HG03439 (cell line): ENCODE measurements around the gene RRP1B.
"Not testable (repeated sequence)": the region's sequence is repeated elsewhere in the genome, so short reads cannot be mapped to it uniquely, and the experiment has no call there.

Source experiments
- ATAC-seq: cut with Tn5 transposase; IDR thresholded peaks from one replicate; pipeline ENCODE4 v1.9.1; 2021; ENCODE audit warnings: mild to moderate bottlenecking, moderate library complexity; ENCODE audit not compliant: unreplicated experiment

RRP1B gene

DNA sequence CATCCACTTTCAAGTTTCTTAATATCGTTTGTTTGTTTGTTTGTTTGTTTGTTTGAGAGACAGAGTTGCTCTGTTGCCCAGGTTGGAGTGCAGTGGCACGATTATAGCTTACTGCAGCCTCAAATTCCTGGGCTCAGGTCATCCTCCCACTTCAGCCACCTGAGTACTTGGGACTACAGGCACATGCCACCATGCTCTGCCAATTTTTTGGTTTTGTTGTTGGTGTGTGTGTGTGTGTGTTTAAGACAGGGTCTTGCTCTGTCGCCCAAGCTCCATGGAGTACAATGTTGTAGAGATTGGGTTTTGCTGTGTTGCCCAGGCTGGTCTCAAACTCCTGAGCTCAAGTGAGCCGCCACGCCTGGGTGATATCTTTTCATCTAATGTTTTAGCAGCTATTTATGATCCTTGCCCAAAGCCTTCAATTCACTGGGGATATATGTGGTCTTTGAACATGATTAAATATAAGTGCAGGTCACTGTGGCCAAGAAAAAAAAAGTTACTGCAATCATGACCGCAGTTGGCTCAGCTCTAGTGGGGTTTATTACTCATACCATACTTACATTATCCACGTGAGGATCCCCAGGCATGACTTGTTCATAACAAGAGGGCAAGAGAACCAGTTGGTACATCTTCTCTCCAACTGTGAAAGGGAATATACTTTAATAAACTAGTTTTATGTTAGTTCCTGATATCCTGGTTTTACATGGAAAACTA lies 8.0 kb downstream of the RRP1B start:
- ATAC-seq: no peak

DNA sequence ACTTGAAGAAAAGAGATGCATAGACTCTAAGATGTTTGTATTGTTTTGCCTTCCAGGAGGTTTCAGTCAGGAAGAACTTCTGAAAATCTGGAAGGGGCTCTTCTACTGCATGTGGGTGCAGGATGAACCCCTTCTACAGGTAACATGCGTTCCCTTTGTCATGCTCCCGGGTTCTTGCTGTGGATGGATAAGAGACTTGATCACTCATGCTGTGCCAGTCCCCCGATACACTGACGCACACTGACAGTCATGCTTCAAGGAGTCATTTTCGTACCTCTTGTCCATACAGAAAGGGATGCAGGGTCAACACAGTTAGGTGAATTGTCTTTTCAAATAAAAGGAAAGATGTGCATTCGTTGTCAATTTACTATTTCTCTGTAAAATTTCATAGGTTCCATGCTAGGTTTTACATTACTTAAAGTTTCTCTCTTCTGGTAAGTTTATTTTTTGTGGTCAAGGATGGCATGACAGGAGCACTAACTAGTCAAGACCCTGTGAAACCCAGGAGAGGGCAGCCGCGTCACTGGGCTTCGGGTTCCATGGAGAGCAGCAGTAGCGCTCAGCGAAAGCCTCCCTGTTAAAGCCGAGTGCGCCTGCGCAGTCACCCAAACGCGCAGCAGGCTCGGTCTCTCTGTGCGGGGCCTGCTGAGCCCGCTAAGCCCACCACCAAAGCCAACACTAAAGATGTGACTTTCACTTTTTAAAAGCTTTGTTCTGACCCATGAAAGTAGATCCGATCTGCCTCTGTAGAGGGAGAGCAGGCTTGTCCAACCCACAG lies 10.7 kb downstream of the RRP1B start:
- no peak for ATAC-seq

DNA sequence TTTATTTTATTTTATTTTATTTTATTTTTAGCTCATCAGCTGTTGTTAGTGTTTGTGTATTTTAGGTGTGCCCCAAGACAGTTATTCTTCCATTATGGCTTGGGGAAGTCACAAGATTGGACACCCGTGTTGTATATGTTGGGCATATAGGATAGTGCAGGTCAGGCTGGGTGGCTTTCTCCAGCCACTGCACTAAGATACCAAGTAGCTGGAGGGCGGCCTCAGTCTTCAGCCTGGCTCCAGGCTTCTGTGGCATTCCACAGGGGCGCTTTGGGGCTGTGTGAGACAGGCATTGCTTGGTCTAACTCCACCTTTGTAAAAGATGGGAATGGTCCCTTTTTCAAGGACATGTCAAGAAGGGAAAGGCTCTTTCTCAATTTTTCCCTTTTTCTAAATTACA lies 16.5 kb downstream of the RRP1B start:
- no peak for ATAC-seq

DNA sequence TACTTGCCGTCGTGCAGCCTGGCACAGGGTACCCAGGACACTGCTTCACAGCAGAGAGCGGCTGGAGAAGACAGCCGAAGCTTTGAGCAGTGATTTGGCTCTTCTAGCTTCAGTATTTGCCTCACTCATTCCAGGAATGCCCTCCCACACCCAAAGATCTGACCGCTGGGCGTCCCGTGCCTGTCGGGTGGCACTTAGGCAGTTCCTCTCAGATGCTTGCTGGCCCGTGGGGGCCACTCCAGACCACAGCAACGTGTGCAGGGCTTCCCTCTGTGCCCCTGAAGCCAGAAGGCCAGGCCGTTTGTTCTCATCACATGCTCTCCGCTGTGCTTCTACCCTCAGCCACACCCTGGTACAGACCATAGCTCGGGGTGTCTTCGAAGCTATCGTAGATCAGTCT lies 17.0 kb downstream of the RRP1B start:
- no peak for ATAC-seq

DNA sequence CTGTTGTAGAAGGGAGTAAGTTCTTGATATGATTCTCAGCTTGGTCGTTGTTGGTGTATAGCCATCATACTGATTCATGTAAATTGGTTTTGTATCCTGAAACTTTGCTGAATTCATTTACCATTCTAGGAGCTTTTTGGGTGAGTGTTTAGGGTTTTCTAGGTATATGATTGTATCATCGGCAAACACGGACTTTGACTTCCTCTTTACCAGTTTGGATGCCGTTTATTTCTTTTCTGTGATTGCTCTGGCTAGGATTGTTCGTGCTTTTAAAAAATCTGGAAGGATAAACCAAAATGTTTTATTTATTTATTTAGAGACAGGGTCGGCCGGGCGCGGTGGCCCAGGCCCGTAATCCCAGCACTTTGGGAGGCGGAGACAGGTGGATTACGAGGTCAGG lies 20.6 kb downstream of the RRP1B start:
- no peak for ATAC-seq

DNA sequence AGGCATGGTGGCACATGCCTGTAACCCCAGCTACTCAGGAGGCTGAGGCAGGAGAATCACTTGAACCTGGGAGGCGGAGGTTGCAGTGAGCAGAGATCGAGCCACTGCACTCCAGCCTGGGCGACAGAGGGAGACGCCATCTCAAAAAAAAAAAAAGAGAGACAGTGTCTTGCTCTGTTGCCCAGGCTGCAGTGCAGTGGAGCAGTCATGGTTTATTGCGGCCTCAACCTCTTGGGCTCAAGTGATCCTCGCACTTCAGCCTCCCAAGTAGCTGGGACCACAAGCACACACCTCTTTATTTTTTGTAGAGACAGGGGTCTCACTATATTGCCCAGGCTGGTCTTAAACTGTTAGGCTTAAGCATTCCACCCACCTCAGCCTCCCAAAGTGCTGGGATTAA lies 21.1 kb downstream of the RRP1B start:
- ATAC-seq: not testable (repeated sequence)

DNA sequence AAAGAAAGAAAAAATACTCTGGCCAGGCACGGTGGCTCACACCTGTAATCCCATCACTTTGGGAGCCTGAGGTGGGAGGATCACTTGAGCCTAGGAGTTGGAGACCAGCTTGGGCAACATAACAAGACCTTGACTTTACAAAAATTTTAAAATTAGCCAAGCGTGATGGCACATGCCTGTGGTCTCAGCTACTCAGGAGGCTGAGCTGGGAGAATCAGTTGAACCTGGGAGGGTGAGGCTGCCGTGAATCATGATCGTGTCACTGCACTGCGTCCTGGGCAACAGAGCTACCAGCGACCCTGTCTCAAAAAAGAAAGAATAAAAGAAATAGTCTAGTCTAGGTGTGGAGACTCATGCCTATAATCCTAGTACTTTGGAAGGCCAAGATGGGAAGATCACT lies 22.3 kb downstream of the RRP1B start:
- ATAC-seq: no peak

DNA sequence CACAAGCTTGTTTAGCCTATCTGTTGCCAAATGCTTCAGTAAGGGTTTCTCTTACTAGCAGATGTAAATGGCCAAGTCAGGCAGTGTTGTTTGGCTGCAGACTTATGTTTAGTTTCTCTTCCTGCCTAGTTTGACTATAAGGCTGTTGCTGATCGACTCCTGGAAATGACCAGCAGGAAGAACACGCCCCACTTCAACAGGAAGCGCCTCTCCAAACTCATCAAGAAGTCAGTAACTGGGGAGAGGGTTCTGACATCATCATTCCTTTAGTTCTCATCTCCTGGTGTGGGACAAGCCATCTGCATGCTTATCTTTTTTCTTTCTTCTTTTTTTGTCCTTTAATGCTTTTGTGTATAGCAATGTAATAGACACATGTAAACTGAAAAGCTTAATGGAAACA lies 25.1 kb downstream of the RRP1B start:
- no peak for ATAC-seq

DNA sequence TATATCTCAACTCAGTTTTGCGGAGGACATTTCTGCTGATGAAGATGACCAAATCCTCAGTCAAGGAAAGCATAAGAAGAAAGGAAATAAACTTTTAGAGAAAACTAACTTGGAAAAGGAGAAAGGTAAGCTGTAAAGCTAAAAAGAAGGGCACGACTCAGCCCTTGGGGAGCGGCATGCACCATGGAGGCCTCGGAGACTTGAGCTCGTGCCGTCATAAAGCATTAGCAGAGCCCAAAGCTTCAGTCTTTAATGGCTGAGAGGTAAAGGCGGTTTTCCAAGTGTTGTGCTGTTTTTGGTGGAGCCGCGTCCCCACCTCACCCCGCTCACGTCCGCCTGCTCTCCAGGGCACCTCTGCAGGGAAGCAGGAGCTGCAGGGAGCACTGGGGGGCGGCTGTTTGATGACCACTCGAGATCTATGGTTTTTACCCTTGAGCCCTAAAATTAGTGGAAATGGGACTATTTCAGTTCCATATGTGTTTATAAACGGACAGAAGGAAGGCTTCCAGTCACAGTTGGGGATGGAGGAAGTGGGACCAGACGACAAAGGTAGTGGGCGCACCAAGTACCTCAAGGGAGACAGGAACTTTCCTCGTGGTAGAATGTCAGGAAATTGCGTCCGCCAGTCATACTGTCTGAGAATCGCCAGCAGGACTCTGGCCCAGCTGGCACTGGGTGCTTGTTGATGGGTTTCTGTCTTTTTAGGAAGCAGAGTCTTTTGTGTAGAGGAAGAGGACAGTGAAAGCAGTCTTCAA lies 27.6 kb downstream of the RRP1B start:
- ATAC-seq: no peak

DNA sequence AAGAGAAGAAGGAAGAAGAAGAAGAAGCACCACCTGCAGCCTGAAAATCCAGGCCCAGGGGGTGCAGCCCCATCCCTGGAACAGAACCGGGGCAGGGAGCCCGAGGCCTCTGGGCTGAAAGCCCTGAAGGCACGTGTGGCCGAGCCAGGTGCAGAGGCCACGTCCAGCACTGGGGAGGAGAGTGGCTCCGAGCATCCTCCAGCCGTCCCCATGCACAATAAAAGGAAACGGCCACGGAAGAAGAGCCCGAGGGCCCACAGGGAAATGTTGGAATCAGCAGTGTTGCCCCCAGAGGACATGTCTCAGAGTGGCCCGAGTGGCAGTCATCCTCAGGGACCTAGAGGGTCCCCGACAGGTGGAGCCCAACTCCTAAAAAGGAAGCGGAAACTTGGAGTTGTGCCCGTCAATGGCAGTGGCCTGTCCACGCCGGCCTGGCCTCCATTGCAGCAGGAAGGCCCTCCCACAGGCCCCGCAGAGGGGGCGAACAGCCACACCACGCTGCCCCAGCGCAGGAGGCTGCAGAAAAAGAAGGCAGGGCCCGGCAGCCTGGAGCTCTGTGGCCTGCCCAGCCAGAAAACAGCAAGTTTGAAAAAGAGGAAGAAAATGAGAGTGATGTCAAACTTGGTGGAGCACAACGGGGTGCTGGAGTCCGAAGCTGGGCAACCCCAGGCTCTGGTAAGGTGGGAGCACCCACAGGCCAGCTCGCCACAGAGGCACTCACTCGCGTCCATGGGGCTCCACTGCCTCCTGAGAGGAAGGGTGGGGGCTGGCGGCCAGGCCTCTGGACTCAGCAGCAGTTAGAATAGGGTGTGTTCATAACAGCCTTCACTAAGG lies 28.4 kb downstream of the RRP1B start:
- no peak for ATAC-seq

DNA sequence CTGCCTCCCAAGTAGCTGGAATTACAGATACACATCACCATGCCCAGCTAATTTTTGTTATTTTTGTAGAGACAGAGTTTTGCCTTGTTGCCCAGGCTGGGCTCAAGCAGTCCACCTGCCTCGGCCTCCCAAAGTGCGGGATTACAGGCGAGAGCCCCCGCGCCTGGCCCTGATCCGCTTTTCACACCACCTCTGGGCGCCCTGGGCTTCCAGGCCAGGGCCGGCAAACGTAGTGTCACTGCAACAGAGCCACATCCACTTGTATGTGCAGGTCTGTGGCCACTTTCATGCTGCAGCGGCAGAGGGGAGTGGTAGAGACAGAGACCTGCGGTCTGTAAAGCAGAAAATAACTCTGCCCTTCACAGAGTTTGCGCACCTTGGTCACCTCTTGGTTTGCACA lies 29.5 kb downstream of the RRP1B start:
- no peak for ATAC-seq

DNA sequence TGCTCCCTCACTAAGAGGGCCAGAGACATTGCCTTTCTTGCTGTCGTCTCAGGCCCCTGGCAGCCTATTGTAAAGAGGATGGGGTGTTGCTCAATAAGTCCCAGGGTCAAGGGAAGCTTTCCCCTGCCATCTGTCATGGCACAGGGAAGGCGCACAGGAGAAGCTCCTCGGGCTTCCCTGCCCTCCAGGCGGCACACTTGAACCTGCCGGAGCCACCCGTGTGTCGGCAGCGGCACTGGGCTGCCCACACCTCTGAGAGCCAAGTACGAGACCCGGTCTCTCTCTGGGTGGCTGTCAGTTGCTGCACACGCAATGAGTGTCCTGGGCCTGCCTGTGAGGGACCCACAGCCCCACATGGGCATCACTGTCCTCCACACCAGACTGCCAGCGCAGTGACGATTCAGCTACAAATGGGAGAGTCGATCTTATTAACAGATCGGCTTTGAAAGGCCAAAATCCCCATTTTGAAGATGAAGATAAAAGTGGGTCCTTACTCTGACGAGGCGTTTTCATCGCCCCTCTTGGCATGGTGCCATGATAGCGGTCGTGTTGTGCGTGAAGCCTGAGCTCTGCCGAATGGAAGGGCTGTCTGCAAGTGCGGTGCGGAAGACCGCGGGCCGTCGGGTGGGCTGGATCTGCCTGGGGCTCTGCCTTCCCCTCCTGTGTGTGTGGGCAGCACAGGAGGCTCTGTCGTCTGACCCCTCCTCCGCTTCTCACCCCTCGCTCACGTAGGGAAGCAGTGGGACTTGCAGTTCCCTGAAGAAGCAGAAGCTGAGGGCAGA lies 30.4 kb downstream of the RRP1B start:
- no peak for ATAC-seq

DNA sequence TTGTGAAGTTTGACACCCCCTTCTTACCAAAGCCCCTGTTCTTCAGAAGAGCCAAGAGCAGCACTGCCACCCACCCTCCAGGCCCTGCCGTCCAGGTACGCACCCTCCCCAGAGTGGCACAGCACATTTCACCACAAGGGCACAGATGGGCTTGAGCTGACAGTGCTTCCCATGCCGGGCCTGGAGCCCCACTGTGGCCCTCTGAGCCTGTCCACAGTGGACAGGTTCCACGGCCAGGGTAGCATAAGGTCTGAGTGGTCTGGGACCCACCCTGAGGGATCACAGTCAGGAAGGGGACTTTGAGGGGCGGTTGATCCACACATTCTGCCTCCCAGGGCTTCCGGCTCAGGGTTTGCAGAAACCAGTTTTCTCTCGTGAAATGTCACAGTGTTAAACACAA lies 31.0 kb downstream of the RRP1B start:
- ATAC-seq: no peak

DNA sequence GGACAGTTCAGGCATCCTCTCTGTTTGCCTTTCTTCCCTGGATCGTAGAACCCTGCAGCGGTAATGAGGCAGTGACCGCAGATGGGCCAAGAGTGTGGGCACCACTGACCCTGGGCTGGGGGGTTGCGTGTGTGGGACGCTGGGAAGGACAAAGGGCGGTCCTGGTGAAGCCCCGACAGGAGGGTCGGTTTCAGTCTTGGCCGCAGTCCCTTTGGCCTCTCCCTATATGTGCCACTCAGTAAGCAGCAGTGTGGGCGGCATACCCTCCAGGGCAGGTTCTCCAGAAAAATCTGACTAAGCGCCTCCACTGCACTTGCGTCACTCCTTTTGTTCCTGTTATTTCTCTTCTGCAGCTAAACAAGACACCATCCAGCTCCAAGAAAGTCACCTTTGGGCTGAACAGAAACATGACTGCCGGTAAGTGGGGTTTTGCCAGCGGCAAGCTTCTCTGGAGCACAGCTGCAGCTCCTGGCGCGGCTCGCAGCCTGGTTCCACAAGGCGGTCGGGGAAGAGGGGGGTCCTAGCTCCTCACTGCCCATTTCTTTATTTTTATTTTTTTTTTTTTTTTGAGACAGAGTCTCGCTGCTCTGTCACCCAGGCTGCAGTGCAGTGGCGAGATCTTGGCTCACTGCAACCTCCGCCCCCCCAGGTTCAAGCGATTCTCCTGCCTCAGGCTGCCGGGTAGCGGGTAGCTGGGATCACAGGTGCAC lies 31.9 kb downstream of the RRP1B start:
- no peak for ATAC-seq

DNA sequence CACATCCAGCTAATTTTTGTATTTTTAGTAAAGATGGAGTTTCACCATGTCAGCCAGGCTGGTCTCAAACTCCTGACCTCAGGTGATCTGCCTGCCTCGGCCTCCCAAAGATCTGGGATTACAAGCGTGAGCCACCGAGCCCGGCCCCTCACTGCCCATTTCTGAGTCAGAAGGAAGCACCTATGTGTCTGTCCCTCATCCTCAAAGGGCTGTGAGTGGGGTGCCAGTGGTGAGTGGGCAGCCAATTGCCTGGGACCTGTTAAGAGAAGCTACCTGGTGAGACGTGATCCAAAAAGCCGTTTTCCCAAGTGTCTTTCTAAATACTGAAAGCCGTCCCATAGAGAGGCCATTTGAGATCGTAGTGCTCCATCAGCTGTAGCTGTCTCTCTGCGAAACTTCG lies 32.4 kb downstream of the RRP1B start:
- ATAC-seq: no peak

DNA sequence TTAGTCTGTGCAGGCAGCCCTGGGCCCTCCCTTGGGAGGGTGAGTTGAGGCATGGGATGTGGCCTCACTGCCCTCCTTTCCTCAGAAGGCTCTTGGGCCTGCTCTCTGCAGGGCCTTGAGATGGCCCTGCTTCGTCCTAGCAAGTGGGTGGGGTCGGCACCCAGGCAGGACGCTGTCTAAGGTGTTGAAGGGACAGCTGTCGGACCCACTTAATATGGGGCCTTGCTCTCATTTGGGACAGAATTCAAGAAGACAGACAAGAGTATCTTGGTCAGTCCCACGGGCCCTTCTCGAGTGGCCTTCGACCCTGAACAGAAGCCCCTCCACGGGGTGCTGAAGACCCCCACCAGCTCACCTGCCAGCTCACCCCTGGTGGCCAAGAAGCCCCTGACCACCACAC lies 33.6 kb downstream of the RRP1B start:
- ATAC-seq: no peak

DNA sequence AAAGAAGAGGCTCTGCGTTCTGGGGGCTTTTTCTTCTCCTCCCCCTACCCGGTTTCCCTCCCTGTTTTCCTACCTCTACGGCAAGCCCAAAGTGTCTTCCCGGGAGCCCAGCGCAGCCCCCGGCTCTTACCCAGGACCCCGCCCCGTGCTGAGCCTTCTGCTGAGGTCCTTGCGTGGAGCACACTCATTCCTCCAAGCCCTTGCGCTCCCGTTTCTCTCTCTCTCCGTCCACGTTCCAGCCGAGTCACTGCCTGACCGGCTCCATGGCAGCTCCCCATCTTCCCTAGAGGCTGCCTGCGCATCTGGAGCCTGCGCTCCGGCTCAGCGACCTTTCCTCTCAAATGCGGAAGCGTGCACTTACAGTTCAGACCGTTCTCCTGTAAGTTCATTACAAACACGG lies 34.6 kb downstream of the RRP1B start:
- ATAC-seq: no peak

DNA sequence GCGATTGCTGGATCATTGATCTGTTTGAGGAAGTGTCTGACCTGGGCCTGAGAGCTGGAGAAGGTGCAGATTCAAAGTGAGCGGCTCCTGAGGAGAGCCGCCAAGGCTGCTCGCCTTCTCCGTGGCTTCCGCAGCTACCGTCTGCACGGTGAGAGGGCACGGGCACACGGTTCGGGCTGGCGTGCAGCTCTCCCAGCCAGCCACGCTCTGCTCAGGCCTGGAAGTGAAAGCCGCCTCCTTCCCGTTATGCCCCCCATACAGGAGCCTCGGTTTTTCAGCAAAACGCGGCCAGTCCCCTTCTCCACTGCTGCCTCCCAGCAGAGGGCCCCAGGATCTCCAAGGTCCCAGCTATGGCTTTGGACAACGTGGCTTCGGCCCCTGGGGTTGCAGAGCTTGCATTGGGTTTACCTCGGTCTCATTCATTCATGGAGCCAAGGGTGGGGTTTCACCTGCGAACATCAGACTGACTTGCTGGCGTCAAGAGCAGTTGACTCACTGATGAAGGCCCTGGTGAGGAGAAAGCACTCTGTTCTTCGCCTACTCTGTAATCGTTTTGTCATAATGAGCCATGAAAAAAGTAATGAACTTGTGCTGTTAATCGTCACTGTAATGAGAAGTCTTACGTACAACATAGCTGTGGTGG lies 35.2 kb downstream of the RRP1B start:
- ATAC-seq: no peak

DNA sequence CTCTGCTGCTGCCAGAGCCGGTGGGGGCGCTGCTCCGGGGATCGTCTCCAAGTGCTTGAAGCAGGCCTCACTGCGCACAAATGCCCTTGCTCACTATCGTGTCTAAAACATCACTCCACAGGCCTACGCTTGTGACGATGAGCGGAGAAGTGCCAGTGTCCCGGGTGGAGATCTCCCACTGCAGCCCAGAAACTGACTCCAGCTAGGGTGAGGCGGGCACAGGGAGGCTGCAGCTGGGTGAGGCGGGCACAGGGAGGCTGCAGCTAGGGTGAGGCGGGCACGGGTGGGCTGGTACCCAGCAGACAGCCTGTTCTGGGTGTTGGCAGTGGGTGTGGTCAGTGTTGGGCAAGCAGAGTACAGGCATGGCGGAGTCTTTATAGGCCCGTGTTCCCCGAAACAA lies 36.9 kb downstream of the RRP1B start:
- no peak for ATAC-seq
